Thymus (tissue), 14 donors: ENCODE data around the gene DTX3. TPM values are rescaled to one million over a fixed set of nuclear protein-coding genes. Genes with fewer than 3 reads are reported as not detected.
"Not testable (repeated sequence)": the region's sequence is repeated elsewhere in the genome, so short reads cannot be mapped to it uniquely, and the experiment has no call there.

Source experiments
- DNase-seq, 9 donors: peaks; one replicate each; pipeline ENCODE4 v3.0.0-alpha.2; 2013; ENCODE audit warnings: low spot score in 9 of 9, low read depth in 6 of 9, missing footprints in 1 of 9
- H3K27ac ChIP-seq, 2 donors: one replicate each; pipeline ENCODE4 v1.5.1; 2013; ENCODE audit warnings: control low read depth in 1 of 2, low read depth in 1 of 2, low read length in 1 of 2, mild to moderate bottlenecking in 1 of 2, moderate library complexity in 1 of 2
- H3K27me3 ChIP-seq, 2 donors: one replicate each; pipeline ENCODE4 v1.5.1; 2013; ENCODE audit warnings: low read length in 1 of 2; ENCODE audit not compliant: control insufficient read depth in 2 of 2, insufficient read depth in 1 of 2
- H3K36me3 ChIP-seq, 2 donors: one replicate each; pipeline ENCODE4 v1.5.1; 2013; ENCODE audit warnings: low read length in 1 of 2, mild to moderate bottlenecking in 1 of 2, moderate library complexity in 1 of 2; ENCODE audit not compliant: control insufficient read depth in 2 of 2, insufficient read depth in 2 of 2
- H3K4me1 ChIP-seq, 2 donors: one replicate each; pipeline ENCODE4 v1.5.1; 2013; ENCODE audit warnings: low read length in 2 of 2; ENCODE audit not compliant: control insufficient read depth in 2 of 2, insufficient read depth in 2 of 2
- H3K4me3 ChIP-seq, 2 donors: one replicate each; pipeline ENCODE4 v1.5.1; 2013; ENCODE audit warnings: low read length in 2 of 2, control low read depth in 1 of 2, mild to moderate bottlenecking in 1 of 2
- H3K9me3 ChIP-seq, 2 donors: one replicate each; pipeline ENCODE4 v1.5.1; 2013; ENCODE audit warnings: low read length in 1 of 2, mild to moderate bottlenecking in 1 of 2; ENCODE audit not compliant: control insufficient read depth in 2 of 2, insufficient read depth in 1 of 2
- WGBS: extraction: QIAGEN DNeasy Blood & Tissue Kit; methylation state at CpG from one replicate; pipeline ENCODE4 v1.1.7; 2013; 5-methylcytosine and 5-hydroxymethylcytosine counted together
- long read RNA-seq, 10 donors: transcript quantifications; one replicate each; lab custom pipeline, GENCODE V29; 2026
- polyA plus RNA-seq: library from polyadenylated mRNA; stranded (reverse); fragments of 200-250 nt; gene quantifications from one replicate; pipeline ENCODE4 v1.2.3, GENCODE V29; 2013
- total RNA-seq: library from RNA; stranded (reverse); fragments of 120-200 nt; gene quantifications from one replicate; pipeline ENCODE4 v1.2.4, GENCODE V29; 2013
- donor health status: healthy.

DTX3 gene, protein sequence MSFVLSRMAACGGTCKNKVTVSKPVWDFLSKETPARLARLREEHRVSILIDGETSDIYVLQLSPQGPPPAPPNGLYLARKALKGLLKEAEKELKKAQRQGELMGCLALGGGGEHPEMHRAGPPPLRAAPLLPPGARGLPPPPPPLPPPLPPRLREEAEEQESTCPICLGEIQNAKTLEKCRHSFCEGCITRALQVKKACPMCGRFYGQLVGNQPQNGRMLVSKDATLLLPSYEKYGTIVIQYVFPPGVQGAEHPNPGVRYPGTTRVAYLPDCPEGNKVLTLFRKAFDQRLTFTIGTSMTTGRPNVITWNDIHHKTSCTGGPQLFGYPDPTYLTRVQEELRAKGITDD
- total RNA-seq: 16.6 TPM
- 36.8 TPM for polyA plus RNA-seq
- long read RNA-seq, donor 1: 0 reads
- long read RNA-seq, donor 2: 0 reads
- long read RNA-seq, donor 3, partial matches to known transcripts: 0 of 3 reads
- long read RNA-seq, donor 3, other reads (novel, unspliced or antisense): 0 of 3 reads
- long read RNA-seq, donor 4: 0 reads
- long read RNA-seq, donor 5, partial matches to known transcripts: 5 of 13 reads
- long read RNA-seq, donor 5, other reads (novel, unspliced or antisense): 0 of 13 reads
- long read RNA-seq, donor 6, partial matches to known transcripts: 0 of 6 reads
- long read RNA-seq, donor 6, other reads (novel, unspliced or antisense): 0 of 6 reads
- long read RNA-seq, donor 7, partial matches to known transcripts: 0 of 2 reads
- long read RNA-seq, donor 7, other reads (novel, unspliced or antisense): 0 of 2 reads
- long read RNA-seq, donor 8, partial matches to known transcripts: 0 of 3 reads
- long read RNA-seq, donor 8, other reads (novel, unspliced or antisense): 0 of 3 reads
- long read RNA-seq, donor 9, partial matches to known transcripts: 0 of 7 reads
- long read RNA-seq, donor 9, other reads (novel, unspliced or antisense): 0 of 7 reads
- long read RNA-seq, donor 10, partial matches to known transcripts: 0 of 2 reads
- long read RNA-seq, donor 10, other reads (novel, unspliced or antisense): 0 of 2 reads

DNA sequence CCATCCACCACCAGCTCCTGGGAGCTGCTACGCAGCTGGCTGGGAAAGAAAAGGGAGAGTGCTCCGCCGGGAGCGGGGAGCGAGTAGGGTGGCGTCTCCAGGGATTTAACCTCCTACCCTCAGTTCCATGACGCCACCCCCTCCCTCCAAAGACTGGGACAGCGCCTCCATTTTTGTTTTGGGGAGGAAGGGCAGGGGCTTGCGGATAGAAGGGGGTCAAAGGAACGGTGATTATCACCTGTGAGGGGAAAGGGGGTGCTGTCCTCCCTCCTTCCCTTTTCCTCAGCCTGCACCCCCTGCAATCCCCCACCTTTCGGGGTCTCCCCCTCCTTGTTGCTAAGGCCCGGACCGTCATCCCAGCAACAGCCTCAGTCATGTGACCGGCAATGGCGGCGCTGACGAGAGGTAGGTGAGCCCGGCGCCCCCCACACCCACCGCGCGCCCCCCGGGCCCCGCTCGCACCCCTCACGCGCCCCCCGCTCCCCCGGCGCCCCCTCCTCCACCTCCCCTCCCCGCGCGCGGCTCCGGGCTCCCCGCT lies at the start of gene DTX3:
DTX3 (plus strand) TSS at position 371 of the 538 bp plus-strand sequence. CDS start 1,694 bp downstream, outside the sequence.
- peaks cover 38 to 44% of the 10 kb centered on the region in 2 donors for H3K36me3 ChIP-seq
- H3K9me3 ChIP-seq: no peaks in the 10 kb centered on the region
- peaks cover 0 to 14% of the 10 kb centered on the region in 2 donors for H3K27me3 ChIP-seq
- H3K4me1 ChIP-seq: peaks cover 24 to 26% of the 10 kb centered on the region in 2 donors
- WGBS: 4% methylated on average over 35 of the region's 36 CpGs
- H3K4me3 ChIP-seq: peak within 1 kb of the TSS; percentile 72 to 86
- peak in 1 of 9 donors; percentile 66 for DNase-seq
- peak within 1 kb of the TSS; percentile 64 to 68 for H3K27ac ChIP-seq

DNA sequence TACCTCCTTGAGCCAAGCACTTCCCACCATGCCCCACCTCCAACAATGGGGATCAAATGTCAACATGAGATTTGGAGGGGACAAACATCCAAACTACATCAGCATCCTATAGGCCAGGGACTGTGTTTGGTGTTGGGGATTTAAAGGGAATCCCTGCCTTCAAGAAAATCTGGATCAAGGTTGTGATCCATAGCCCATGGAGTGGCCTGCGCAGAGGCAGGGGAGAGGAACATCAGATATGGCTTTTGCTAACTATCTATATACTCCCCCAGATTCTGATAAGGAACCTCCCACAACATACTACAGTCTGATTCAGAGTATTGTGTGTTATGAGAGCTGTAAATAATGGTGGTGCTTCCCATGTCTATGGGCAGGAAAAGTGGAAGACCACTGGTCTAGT lies 49.7 kb upstream of the DTX3 start:
- WGBS: 98% methylated on average over 1 of the region's 1 CpG
- DNase-seq: no peak
- no peaks in the 10 kb centered on the region for H3K36me3 ChIP-seq
- H3K27me3 ChIP-seq: peaks cover 4 to 51% of the 10 kb centered on the region in 2 donors
- H3K9me3 ChIP-seq: peaks cover 0 to 2% of the 10 kb centered on the region in 2 donors
- H3K4me1 ChIP-seq: peaks cover 3 to 5% of the 10 kb centered on the region in 2 donors
- H3K27ac ChIP-seq: no peak overlapping the region
- no peak overlapping the region for H3K4me3 ChIP-seq

DNA sequence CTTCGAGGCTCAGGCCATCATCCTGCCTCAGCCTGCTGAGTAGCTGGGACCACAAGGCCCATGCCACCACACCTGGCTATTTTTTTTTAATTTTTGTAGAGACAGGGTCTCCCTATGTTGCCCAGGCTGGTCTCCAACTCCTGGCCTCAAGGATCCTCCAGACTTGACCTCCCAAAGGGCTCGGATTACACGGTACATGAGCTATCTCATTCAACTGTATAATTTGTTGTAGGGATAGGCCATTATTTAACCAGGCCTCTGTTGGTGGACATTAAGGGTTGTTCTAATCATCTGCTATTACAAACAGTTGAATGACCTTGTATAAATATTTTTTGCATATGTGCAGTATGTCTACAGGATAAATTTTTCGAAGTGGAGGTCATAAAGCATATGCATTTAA lies 45.8 kb upstream of the DTX3 start:
- DNase-seq: no peak
- Histone ChIP-seq H3K36me3 (no peaks in the 10 kb centered on the region), H3K4me3 (no peak overlapping the region), H3K27ac (no peak overlapping the region), H3K4me1 (no peaks in the 10 kb centered on the region), H3K9me3 (peaks cover 0 to 2% of the 10 kb centered on the region in 2 donors), H3K27me3 (peaks cover 0 to 28% of the 10 kb centered on the region in 2 donors)
- 92% methylated on average over 4 of the region's 4 CpGs for WGBS

DNA sequence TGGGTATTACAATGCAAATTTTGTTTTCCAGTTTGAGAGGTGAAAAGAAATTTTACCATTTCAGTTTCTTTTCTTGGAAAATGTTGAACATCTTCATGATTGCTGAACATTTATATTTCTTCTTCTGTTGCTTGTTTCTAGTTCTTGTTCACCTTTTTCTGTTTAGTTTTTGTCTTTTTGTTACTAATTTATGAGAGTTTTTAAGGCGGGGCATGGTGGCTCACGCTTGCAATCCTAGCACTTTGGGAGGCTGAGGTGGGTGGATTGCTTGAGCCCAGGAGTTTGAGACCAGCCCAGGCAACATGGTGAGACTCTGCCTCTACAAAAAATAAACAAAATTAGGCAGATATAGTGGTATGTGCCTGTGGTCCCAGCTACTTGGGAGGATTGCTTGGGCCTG lies 44.1 kb upstream of the DTX3 start:
- Histone ChIP-seq H3K27me3 (peaks cover 0 to 24% of the 10 kb centered on the region in 2 donors), H3K4me1 (no peaks in the 10 kb centered on the region), H3K4me3 (no peak overlapping the region), H3K9me3 (no peaks in the 10 kb centered on the region), H3K27ac (no peak overlapping the region), H3K36me3 (no peaks in the 10 kb centered on the region)
- WGBS: 94% methylated on average over 2 of the region's 2 CpGs
- no peak for DNase-seq

DNA sequence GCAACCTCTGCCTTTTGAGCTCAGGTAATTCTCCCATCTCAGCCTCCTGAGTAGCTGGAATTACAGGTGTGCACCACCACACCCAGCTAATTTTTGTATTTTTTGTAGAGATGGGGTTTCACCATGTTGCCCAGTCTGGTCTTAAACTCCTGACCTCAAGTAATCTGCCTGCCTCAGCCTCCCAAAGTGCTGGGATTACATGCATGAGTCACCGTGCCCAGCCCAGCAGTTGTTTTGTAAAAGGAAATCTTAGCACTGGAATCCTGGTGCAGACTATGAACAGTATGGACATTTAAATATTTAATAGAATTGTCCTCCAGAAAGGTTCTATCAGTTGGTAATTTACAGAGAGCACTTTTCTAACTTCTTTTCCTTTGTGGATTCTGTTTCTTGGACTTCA lies 43.5 kb upstream of the DTX3 start:
- H3K27ac ChIP-seq: not testable (repeated sequence)
- 97% methylated on average over 1 of the region's 1 CpG for WGBS

DNA sequence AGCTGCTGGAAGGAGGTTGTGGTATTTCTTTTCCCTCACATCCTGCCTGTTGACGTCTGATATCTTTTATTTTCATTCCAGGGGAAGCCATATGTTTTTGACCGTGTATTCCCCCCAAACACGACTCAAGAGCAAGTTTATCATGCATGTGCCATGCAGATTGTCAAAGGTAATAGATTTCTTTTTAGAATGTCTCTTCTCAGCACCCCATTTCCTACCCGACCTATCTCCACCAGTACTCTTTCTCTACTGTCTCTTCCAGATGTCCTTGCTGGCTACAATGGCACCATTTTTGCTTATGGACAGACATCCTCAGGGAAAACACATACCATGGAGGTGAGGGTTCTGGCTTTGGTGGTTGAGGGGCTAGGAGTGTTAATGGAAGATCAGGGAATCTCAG lies 41.3 kb upstream of the DTX3 start:
- no peak for DNase-seq
- H3K4me3 ChIP-seq: no peak overlapping the region
- H3K4me1 ChIP-seq: no peaks in the 10 kb centered on the region
- WGBS: 19% methylated on average over 4 of the region's 4 CpGs
- H3K27ac ChIP-seq: no peak overlapping the region
- no peaks in the 10 kb centered on the region for H3K36me3 ChIP-seq
- H3K27me3 ChIP-seq: peaks cover 0 to 24% of the 10 kb centered on the region in 2 donors
- H3K9me3 ChIP-seq: no peaks in the 10 kb centered on the region

More for the DNA sequence above, 43.5 kb upstream of the DTX3 start:
- peaks cover 0 to 24% of the 10 kb centered on the region in 2 donors for H3K27me3 ChIP-seq
- H3K4me1 ChIP-seq, H3K9me3 ChIP-seq, DNase-seq, H3K36me3 ChIP-seq, H3K4me3 ChIP-seq: not testable (repeated sequence)

DNA sequence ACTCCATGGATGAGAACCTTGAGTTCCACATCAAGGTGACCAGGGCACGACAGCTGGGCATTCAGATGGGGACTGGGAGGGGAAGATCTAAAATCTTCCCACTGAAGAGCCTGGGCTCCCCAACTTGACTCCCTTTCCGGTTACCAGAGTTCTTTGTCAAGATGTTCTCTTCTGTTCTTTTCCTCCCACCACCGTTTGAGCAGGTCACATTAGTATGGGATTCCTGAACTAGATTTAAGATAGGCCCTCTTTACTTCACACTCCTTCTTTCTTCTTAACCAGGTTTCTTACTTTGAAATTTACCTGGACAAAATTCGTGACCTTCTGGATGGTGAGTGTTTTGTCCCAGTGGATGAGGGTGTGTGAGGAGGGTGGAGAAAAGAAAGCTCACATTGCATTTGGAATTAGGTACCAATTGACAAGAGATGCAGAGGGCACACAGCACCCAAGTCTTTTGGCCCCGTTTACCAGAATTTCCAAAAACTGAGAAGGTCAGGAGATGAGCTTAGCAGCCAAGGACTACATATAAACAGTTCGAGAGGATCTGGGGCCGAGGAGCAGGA lies 40.4 kb upstream of the DTX3 start:
- 94% methylated on average over 7 of the region's 7 CpGs for WGBS
- no peak for DNase-seq
- Histone ChIP-seq H3K36me3 (no peaks in the 10 kb centered on the region), H3K9me3 (no peaks in the 10 kb centered on the region), H3K27ac (no peak overlapping the region), H3K27me3 (peaks cover 0 to 29% of the 10 kb centered on the region in 2 donors), H3K4me3 (no peak overlapping the region), H3K4me1 (no peaks in the 10 kb centered on the region)

DNA sequence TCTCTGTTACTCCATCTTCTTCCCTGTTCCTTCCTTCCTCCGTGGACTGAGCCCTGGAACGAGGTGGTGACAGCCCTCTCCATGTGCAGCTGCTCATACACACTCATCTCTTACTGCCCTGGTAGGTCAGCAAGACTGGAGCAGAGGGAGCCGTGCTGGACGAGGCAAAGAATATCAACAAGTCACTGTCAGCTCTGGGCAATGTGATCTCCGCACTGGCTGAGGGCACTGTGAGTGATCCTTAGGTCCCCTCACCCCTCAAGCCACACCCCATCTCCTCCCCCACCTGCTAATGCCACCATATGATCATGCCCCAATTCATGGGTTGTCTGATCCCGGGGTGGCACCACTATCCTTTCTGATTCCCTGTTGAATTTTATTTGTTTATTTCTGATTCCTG lies 35.8 kb upstream of the DTX3 start:
- peaks cover 0 to 34% of the 10 kb centered on the region in 2 donors for H3K27me3 ChIP-seq
- no peaks in the 10 kb centered on the region for H3K9me3 ChIP-seq
- no peak overlapping the region for H3K27ac ChIP-seq
- WGBS: 94% methylated on average over 6 of the region's 6 CpGs
- no peak for DNase-seq
- H3K36me3 ChIP-seq: no peaks in the 10 kb centered on the region
- no peaks in the 10 kb centered on the region for H3K4me1 ChIP-seq
- H3K4me3 ChIP-seq: no peak overlapping the region
